WI38 (cell line): ENCODE data around the gene ENPP1.
"Not testable (repeated sequence)": the region's sequence is repeated elsewhere in the genome, so short reads cannot be mapped to it uniquely, and the experiment has no call there.

ENCODE experiments used
- H3K4me3 ChIP-seq: 2 replicates; pipeline ENCODE4 v1.5.1; 2011; ENCODE audit warnings: low read depth, mild to moderate bottlenecking, control low read depth, low read length
- TF ChIP-seq, protein P1 (sequence below): IDR thresholded peaks from 2 replicates; pipeline ENCODE4 v1.5.1; 2012; ENCODE audit warnings: low read depth, mild to moderate bottlenecking, control low read depth, low read length

ENPP1 gene

DNA sequence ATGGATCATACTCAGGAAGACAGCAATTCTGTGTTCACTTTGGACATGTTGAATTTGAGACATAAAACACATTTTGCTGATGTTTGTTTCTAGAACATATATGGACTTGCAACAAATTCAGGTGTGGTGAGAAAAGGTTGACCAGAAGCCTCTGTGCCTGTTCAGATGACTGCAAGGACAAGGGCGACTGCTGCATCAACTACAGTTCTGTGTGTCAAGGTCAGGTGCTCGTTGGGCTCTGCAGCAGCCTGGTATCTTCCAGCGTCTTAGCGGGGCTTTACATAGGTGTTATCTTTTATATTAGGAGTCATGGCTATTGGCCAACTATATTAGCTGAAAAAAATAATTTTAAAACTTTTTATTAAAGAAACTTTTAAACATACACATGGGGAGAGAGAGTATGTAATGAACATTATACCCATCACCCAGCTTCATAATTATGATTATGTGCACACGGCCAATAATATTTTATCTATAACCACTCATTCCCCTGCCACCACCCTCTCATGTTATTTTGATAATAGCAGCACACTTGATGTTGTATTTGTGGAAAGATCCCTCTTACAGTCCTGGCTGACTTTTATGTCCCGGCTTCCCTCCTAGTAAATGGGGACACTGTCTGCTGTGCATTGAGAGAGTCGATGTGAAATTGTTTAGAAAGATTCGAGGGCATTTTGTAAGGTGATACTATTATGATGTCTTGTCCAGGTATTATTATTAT, 43.4 kb downstream of the ENPP1 start:
- no peak overlapping the region for H3K4me3 ChIP-seq
- TF ChIP-seq, protein P1, sequence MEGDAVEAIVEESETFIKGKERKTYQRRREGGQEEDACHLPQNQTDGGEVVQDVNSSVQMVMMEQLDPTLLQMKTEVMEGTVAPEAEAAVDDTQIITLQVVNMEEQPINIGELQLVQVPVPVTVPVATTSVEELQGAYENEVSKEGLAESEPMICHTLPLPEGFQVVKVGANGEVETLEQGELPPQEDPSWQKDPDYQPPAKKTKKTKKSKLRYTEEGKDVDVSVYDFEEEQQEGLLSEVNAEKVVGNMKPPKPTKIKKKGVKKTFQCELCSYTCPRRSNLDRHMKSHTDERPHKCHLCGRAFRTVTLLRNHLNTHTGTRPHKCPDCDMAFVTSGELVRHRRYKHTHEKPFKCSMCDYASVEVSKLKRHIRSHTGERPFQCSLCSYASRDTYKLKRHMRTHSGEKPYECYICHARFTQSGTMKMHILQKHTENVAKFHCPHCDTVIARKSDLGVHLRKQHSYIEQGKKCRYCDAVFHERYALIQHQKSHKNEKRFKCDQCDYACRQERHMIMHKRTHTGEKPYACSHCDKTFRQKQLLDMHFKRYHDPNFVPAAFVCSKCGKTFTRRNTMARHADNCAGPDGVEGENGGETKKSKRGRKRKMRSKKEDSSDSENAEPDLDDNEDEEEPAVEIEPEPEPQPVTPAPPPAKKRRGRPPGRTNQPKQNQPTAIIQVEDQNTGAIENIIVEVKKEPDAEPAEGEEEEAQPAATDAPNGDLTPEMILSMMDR, result no peak

DNA sequence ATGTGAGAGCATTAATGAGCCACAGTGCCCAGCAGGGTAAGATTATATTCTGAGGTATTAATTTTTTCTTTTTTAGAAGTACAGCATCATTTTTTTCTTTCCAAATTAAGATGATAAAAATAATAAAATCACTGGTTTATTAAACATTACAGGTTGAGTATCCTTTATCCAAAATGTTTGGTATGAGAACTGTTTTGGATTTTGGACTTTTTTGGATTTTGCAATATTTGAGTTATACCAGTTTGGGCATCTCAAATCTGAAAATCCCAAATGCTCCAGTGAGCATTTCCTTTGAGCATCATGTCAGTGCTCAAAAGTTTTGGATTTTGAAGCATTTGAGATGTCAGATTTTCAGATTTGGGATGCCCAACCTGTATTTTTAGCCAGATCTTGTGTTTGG, 44.4 kb downstream of the ENPP1 start:
- H3K4me3 ChIP-seq, result no peak overlapping the region
- TF ChIP-seq, protein P1, result no peak

- H3K4me3 ChIP-seq, result no peak overlapping the region
- TF ChIP-seq, protein P1, result no peak
Observed at GRCh38 chr6:131854803-131855202, 47.0 kb downstream of the ENPP1 start.

GRCh38 chr6:131858765-131859415, 51.1 kb downstream of the ENPP1 start:
- TF ChIP-seq, protein P1, result no peak
- no peak overlapping the region for H3K4me3 ChIP-seq

GRCh38 chr6:131859658-131860057, 51.8 kb downstream of the ENPP1 start:
- not testable (repeated sequence) for H3K4me3 ChIP-seq

DNA sequence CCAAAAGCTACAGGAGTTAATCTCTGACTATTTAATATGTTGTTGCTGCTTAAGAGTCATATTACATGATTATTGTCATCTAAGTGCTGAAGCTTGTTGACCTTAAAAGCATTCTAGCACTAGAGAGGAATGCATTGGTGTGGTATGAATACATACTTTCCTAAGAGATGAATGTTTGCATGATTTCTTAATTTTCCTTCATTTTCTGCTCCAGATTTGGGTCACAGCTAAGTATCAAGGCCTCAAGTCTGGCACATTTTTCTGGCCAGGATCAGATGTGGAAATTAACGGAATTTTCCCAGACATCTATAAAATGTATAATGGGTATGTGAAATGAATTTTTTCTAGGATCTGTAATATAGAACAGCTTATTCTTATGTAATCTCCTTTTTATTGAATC, 53.6 kb downstream of the ENPP1 start:
- TF ChIP-seq, protein P1, result no peak
- no peak overlapping the region for H3K4me3 ChIP-seq

DNA sequence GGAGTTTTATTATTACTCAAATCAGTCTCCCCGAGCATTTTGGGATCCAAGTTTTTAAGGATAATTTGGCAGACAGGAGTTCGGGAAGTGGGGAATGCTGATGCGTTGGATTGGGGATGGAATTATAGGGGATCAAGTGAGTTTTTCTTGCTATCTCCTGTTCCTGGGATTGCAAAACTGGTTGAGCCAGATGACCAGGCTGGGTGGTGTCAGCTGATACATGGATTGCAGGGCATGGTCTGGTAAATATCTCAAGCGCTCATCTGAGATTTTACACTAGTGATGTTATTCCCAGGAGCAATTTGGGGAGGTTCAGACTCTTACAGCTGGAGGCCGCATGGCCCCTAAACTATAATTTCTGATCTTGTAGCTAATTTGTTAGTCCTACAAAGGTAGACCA, 54.7 kb downstream of the ENPP1 start:
- TF ChIP-seq, protein P1, result no peak
- H3K4me3 ChIP-seq, result no peak overlapping the region
